H9 (cell line): Measurements from ENCODE around the gene VEZT. TPM values are rescaled to one million over a fixed set of nuclear protein-coding genes. Genes with fewer than 3 reads are reported as not detected.

Source experiments
- DNase-seq: peaks from one replicate; pipeline ENCODE4 v3.0.0-alpha.2; 2017
- H2AFZ ChIP-seq: one replicate; pipeline ENCODE4 v1.6.1; 2013; ENCODE audit warnings: mild to moderate bottlenecking, low read length, control low read depth, moderate library complexity
- H2AK5ac ChIP-seq: 2 replicates; pipeline ENCODE4 v1.6.1; 2013; ENCODE audit warnings: low read length, control low read depth, mixed read lengths; ENCODE audit not compliant: insufficient read length
- H2BK120ac ChIP-seq: one replicate; pipeline ENCODE4 v1.6.1; 2013; ENCODE audit warnings: low read depth, mild to moderate bottlenecking, low read length, control low read depth, inconsistent platforms; ENCODE audit not compliant: poor library complexity, severe bottlenecking
- H2BK12ac ChIP-seq: 2 replicates; pipeline ENCODE4 v1.6.1; 2013; ENCODE audit warnings: low read length, control low read depth, mixed read lengths, low read depth; ENCODE audit not compliant: insufficient read length
- H2BK15ac ChIP-seq: 2 replicates; pipeline ENCODE4 v1.6.1; 2013; ENCODE audit warnings: low read depth, low read length, control low read depth
- H2BK20ac ChIP-seq: one replicate; pipeline ENCODE4 v1.6.1; 2013; ENCODE audit warnings: low read depth, mild to moderate bottlenecking, low read length, control low read depth, inconsistent platforms; ENCODE audit not compliant: poor library complexity, severe bottlenecking
- H2BK5ac ChIP-seq: 2 replicates; pipeline ENCODE4 v1.6.1; 2013; ENCODE audit warnings: low read length, control low read depth, mixed read lengths; ENCODE audit not compliant: insufficient read length
- H3K14ac ChIP-seq: 2 replicates; pipeline ENCODE4 v1.6.1; 2013; ENCODE audit warnings: low read length, control low read depth; ENCODE audit not compliant: insufficient read depth
- H3K18ac ChIP-seq: 2 replicates; pipeline ENCODE4 v1.6.1; 2013; ENCODE audit warnings: low read depth, mild to moderate bottlenecking, mixed read lengths, low read length, control low read depth; ENCODE audit not compliant: insufficient read length
- H3K23ac ChIP-seq: 2 replicates; pipeline ENCODE4 v1.6.1; 2013; ENCODE audit warnings: low read length, control low read depth, mixed read lengths, low read depth; ENCODE audit not compliant: insufficient read length
- H3K23me2 ChIP-seq: 2 replicates; pipeline ENCODE4 v1.6.1; 2013; ENCODE audit warnings: low read depth, mild to moderate bottlenecking, mixed read lengths, low read length, control low read depth; ENCODE audit not compliant: insufficient read length, poor library complexity, severe bottlenecking
- H3K27ac ChIP-seq: 2 replicates; pipeline ENCODE4 v1.5.1; 2013; ENCODE audit warnings: low read length, control low read depth, mixed read lengths, low read depth; ENCODE audit not compliant: insufficient read length
- H3K27me3 ChIP-seq: 2 replicates; pipeline ENCODE4 v1.6.1; 2013; ENCODE audit warnings: low read length, control low read depth, inconsistent platforms; ENCODE audit not compliant: insufficient read depth
- H3K4ac ChIP-seq: 2 replicates; pipeline ENCODE4 v1.6.1; 2013; ENCODE audit warnings: low read depth, mild to moderate bottlenecking, control low read depth, inconsistent platforms, low read length, moderate library complexity
- H3K4me1 ChIP-seq: 2 replicates; pipeline ENCODE4 v1.6.1; 2013; ENCODE audit warnings: low read length, control low read depth, inconsistent platforms; ENCODE audit not compliant: insufficient read depth
- H3K4me2 ChIP-seq: 2 replicates; pipeline ENCODE4 v1.6.1; 2013; ENCODE audit warnings: low read length, control low read depth, mixed read lengths; ENCODE audit not compliant: insufficient read length, insufficient read depth
- H3K56ac ChIP-seq: 2 replicates; pipeline ENCODE4 v1.6.1; 2013; ENCODE audit warnings: low read depth, mild to moderate bottlenecking, mixed read lengths, low read length, control low read depth; ENCODE audit not compliant: insufficient read length
- H3K79me1 ChIP-seq: 2 replicates; pipeline ENCODE4 v1.6.1; 2013; ENCODE audit warnings: low read depth, mild to moderate bottlenecking, moderate library complexity, low read length, control low read depth, inconsistent platforms; ENCODE audit not compliant: insufficient read depth, poor library complexity, severe bottlenecking
- H3K79me2 ChIP-seq: 2 replicates; pipeline ENCODE4 v1.6.1; 2013; ENCODE audit warnings: low read length, control low read depth, inconsistent platforms; ENCODE audit not compliant: insufficient read depth
- H3K9ac ChIP-seq: 2 replicates; pipeline ENCODE4 v1.6.1; 2013; ENCODE audit warnings: low read length, control low read depth, mixed read lengths; ENCODE audit not compliant: insufficient read length; ENCODE audit errors: extremely low read depth
- H3K9me3 ChIP-seq: one replicate; pipeline ENCODE4 v1.6.1; 2013; ENCODE audit warnings: low read depth, low read length, inconsistent platforms; ENCODE audit not compliant: control insufficient read depth
- H3T11ph ChIP-seq: one replicate; pipeline ENCODE4 v1.6.1; 2013; ENCODE audit warnings: mild to moderate bottlenecking, low read length, control low read depth, inconsistent platforms
- H4K20me1 ChIP-seq: one replicate; pipeline ENCODE4 v1.6.1; 2013; ENCODE audit not compliant: control insufficient read depth, insufficient read length, insufficient read depth
- H4K5ac ChIP-seq: 2 replicates; pipeline ENCODE4 v1.6.1; 2013; ENCODE audit warnings: low read depth, mild to moderate bottlenecking, mixed read lengths, low read length, control low read depth; ENCODE audit not compliant: insufficient read length
- H4K8ac ChIP-seq: replicated peaks from 2 replicates; pipeline ENCODE4 v1.6.1; 2013; ENCODE audit warnings: low read length, control low read depth, mixed read lengths, low read depth; ENCODE audit not compliant: insufficient read length
- H4K91ac ChIP-seq: 2 replicates; pipeline ENCODE4 v1.6.1; 2013; ENCODE audit warnings: low read depth, mild to moderate bottlenecking, moderate library complexity, mixed read lengths, low read length, control low read depth; ENCODE audit not compliant: insufficient read length
- H3K27ac Mint-ChIP-seq, 3 experiments: 2 replicates in 2 of 3; 3 replicates in 1 of 3; pipeline ENCODE4 v1.8.0; 2020 to 2021; ENCODE audit warnings: mixed read lengths in 3 of 3, mild to moderate bottlenecking in 1 of 3, moderate library complexity in 1 of 3
- H3K27me3 Mint-ChIP-seq: 2 replicates; pipeline ENCODE4 v1.8.0; 2021; ENCODE audit warnings: low read depth, mild to moderate bottlenecking, moderate library complexity, mixed read lengths
- H3K36me3 Mint-ChIP-seq, 3 experiments: 2 replicates in 2 of 3; 3 replicates in 1 of 3; pipeline ENCODE4 v1.8.0; 2020 to 2021; ENCODE audit warnings: low read depth in 3 of 3, mixed read lengths in 3 of 3; ENCODE audit not compliant: insufficient read depth in 1 of 3
- H3K4me1 Mint-ChIP-seq, 2 experiments: 2 replicates each; pipeline ENCODE4 v1.8.0; 2020; ENCODE audit warnings: mixed read lengths in 2 of 2
- H3K4me3 Mint-ChIP-seq, 2 experiments: 2 replicates in 1 of 2; 3 replicates in 1 of 2; pipeline ENCODE4 v1.8.0; 2020 to 2021; ENCODE audit warnings: mild to moderate bottlenecking in 2 of 2, mixed read lengths in 2 of 2, moderate library complexity in 1 of 2
- H3K9me3 Mint-ChIP-seq, 2 experiments: 2 replicates in 1 of 2; 3 replicates in 1 of 2; pipeline ENCODE4 v1.8.0; 2020; ENCODE audit warnings: mild to moderate bottlenecking in 2 of 2, mixed read lengths in 2 of 2, moderate library complexity in 1 of 2
- CTCF ChIP-seq: fragments of 200-600 bp; sonication (generic); conservative IDR thresholded peaks from 3 replicates; pipeline ENCODE4 v1.8.0; 2021; ENCODE audit warnings: antibody characterized with exemption, mild to moderate bottlenecking
- WGBS: extraction: QIAGEN DNeasy Blood & Tissue Kit; methylation state at CpG from one replicate; pipeline ENCODE4 v1.1.7; 2013; ENCODE audit warnings: missing lambda C conversion rate, low lambda C conversion rate, mixed read lengths; ENCODE audit not compliant: insufficient read length; ENCODE audit errors: extremely low coverage; 5-methylcytosine and 5-hydroxymethylcytosine counted together
- total RNA-seq: library from RNA; stranded (reverse); gene quantifications from 2 replicates; pipeline ENCODE4 v1.2.1, GENCODE V29; 2021

VEZT gene
- total RNA-seq, 1 experiment from 2014 or later = 69.8 TPM

- Histone ChIP-seq H2BK120ac (no peak overlapping the region), H3K79me2 (peaks cover 2% of the 10 kb centered on the region; the same call in 1 of the 2 replicates), H4K5ac (no peak overlapping the region), H4K91ac (no peak overlapping the region), H3K14ac (no peak overlapping the region), H3T11ph (no peak overlapping the region), H2BK5ac (no peak overlapping the region), H3K56ac (no peak overlapping the region), H2BK20ac (no peak overlapping the region), H3K79me1 (peaks cover under 1% of the 10 kb centered on the region), H4K8ac (no peak overlapping the region), H3K27ac (peak overlapping the region; percentile 98), H3K4me2 (no peak overlapping the region), H2BK12ac (no peak overlapping the region), H2BK15ac (no peak overlapping the region), H2AK5ac (peak overlapping the region; percentile 84), H3K9ac (no peak overlapping the region), H3K9me3 (no peaks in the 10 kb centered on the region), H3K18ac (no peak overlapping the region), H2AFZ (no peak overlapping the region), H3K23me2 (no peaks in the 10 kb centered on the region), H3K4ac (no peak overlapping the region; the same call in 1 of the 2 replicates), H4K20me1 (no peaks in the 10 kb centered on the region), H3K4me1 (peaks cover 33% of the 10 kb centered on the region), H3K27me3 (no peaks in the 10 kb centered on the region), H3K23ac (no peak overlapping the region)
- Mint-ChIP-seq H3K27me3 (no peaks in the 10 kb centered on the region), H3K4me3 (peak overlapping the region in 1 of 2 experiments; percentile 64; a peak in 2 of 5 replicates), H3K4me1 (peaks cover 83 to 84% of the 10 kb centered on the region in 2 experiments), H3K36me3 (peaks cover 21 to 30% (median 30%) of the 10 kb centered on the region in 3 experiments), H3K9me3 (no peaks in the 10 kb centered on the region), H3K27ac (peak overlapping the region; percentile 87 to 98 (median 97))
- WGBS = no CpG with 5 or more reads among the region's 4 CpGs
- TF ChIP-seq CTCF = no peak
- peak; percentile 61 for DNase-seq
Observed at GRCh38 chr12:95205685-95206084, 11.9 kb upstream of the VEZT start.
